Measurements from ENCODE around the gene MYD88. TPM values are rescaled to one million over a fixed set of nuclear protein-coding genes. Genes with fewer than 3 reads are reported as not detected.

The MYD88 gene
- total and polyA plus RNA-seq, 9 of the 15 experiments (the other 6 are each of a cell fraction or from before 2014, with no cell fraction given): 3.2 to 47.3 (median 27.6) TPM

DNA sequence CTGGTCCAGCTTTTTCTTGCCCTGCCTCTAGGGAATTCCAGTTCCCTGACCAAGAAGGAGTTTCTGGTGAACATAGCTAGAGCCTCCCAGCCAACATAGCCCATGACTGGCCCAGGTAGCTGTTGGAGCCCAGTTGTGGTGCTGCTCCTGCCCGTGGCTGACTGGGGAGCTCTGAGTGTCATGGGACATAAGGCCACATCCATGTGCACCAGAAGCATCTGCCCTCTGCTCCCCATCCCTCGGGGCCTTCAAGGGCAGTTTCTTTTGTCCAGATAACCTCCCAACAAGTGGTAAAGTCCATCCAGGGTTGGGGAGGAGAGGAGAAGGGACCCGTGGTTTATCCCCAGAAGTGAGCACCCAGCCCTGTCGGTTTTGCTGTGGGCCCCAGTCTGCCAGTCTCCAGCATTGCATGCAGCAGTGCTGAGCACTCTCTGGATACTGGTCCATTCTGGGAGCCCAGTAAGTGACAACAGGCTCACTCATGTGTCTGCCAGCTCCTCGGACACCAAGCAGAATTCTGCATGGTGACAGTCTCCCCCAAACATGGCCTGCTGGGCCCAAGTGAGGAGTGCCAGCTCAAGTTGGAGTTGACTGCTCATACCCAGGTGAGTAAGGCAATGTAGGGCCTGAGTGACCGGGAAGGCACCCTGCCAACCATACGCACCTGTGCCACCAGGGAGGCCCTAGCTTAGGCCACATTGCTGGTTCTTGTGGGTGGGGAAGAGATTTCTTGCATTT lies 30.4 kb upstream of the MYD88 start (continued):
- TF ChIP-seq, protein P1, sequence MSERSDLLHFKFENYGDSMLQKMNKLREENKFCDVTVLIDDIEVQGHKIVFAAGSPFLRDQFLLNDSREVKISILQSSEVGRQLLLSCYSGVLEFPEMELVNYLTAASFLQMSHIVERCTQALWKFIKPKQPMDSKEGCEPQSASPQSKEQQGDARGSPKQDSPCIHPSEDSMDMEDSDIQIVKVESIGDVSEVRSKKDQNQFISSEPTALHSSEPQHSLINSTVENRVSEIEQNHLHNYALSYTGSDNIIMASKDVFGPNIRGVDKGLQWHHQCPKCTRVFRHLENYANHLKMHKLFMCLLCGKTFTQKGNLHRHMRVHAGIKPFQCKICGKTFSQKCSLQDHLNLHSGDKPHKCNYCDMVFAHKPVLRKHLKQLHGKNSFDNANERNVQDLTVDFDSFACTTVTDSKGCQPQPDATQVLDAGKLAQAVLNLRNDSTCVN (CRISPR knock-in tag; IDR thresholded peaks at IDR 0.05): no peak
- TF ChIP-seq DACH1 (IDR thresholded peaks at IDR 0.05; ENCODE audit: partially characterized antibody) (no peak), CBFA2T2 (conservative IDR thresholded peaks at IDR 0.05) (no peak), MXI1 (IDR thresholded peaks at IDR 0.05; ENCODE audit: low read depth, low read length) (no peak)

DNA sequence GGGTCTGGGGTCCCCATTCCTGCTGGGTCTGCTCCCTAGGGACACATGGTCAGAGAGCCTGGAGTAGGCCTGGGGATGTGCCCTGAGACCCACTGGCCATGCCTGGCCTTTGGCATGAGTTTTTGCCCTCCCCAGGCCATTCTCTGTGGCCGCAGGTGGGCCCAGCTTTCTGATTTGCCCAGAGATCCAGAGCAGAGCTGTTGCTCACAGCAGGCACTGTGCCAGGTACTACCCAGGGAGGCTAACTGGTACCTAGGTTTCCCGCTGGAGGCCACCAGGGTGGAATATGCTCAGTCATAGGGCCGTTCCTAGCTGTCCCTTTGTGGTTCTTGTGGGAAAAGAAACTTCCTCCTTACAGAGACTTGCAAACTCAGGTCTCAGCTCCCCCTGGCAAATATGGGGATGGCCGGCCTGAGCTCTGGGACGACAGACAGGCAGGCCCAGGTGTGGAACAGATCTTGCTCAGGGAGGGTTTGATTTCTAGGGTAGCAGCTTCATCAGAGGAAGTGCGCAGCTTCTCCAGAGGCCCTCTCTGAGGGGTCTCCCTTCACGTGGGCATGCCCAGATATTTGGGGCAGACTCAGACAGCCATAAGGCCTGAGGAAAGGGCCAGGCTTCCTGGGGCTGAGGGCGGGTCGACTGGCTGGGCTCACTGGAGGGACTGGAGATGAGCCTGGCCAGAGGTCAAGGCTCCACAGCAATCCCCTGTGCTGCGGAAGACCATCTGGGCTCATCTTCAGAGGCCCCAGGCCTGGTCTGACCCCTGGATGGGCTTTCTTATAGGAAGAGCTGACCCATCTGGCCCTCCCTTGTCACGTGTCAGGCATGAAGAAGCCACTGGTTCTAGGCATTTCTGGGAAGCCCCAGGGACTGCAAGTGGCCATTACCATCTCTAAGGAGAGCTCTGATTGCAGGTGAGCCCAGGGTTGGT lies 29.5 kb upstream of the MYD88 start:
- Histone ChIP-seq H3K9ac (ENCODE audit: insufficient read depth in 1 of 2, low read depth in 2 of 2, low read length in 2 of 2) (no peak overlapping the region), H3K27ac (ENCODE audit: extremely low read depth, low read depth, low read length) (no peak overlapping the region), H3K9me3 (replicated peaks; ENCODE audit: control insufficient read depth, insufficient read depth, low read depth, low read length) (no peaks in the 10 kb centered on the region), H3K9me1 (ENCODE audit: control insufficient read depth, insufficient read depth, low read length) (no peaks in the 10 kb centered on the region), H3K4me1 (replicated peaks in 1 of 2; ENCODE audit: control insufficient read depth in 2 of 2, insufficient read depth in 2 of 2, low read length in 2 of 2) (peaks cover 0 to 10% of the 10 kb centered on the region in 2 experiments; a peak in 2 of 5 replicates), H3K4me3 (no peak overlapping the region), H2AFZ (ENCODE audit: low read depth, low read length) (no peak overlapping the region), H4K20me1 (replicated peaks; ENCODE audit: control insufficient read depth, insufficient read depth, low read length) (peaks cover 8% of the 10 kb centered on the region; the same call in 1 of the 2 replicates), H3K4me2 (ENCODE audit: insufficient read depth, low read length) (no peak overlapping the region), H3K27me3 (ENCODE audit: control insufficient read depth in 2 of 2, insufficient read depth in 2 of 2, low read length in 2 of 2) (peaks cover 11 to 42% of the 10 kb centered on the region in 2 experiments; a peak in 4 of 5 replicates), H3K79me2 (ENCODE audit: control insufficient read depth, insufficient read depth, low read length) (no peaks in the 10 kb centered on the region), H3K36me3 (ENCODE audit: control insufficient read depth, insufficient read depth, low read length) (no peaks in the 10 kb centered on the region)
- in situ Hi-C loops (cut with MboI) (no loop called here), intact Hi-C loops (cut with micrococcal nuclease) (no loop called here)
- ChIA-PET POLR2A (interaction anchor here (0.8 to 2.3 kb wide), 5 partner anchors 8 to 28 kb away, joined by 3 to 8 read pairs (median 3); partner anchors contain the start of gene ACAA1), CTCF (ENCODE audit: low intra/inter-chr PET ratio) (no interaction called here)
- no peak for FAIRE-seq
- TF ChIP-seq HNRNPLL (IDR thresholded peaks at IDR 0.05; ENCODE audit: low read depth, low read length, poor library complexity, severe bottlenecking) (no peak), NFIC (IDR thresholded peaks at IDR 0.05) (peak; percentile 15; the same call in 1 of the 2 replicates), ZSCAN29 (IDR thresholded peaks at IDR 0.05) (no peak), TEAD2 (tag; IDR thresholded peaks at IDR 0.05) (no peak), ELF2 (CRISPR knock-in tag; IDR thresholded peaks at IDR 0.05) (0 out of 2 replicates have a peak, but pooled peaks have one; percentile 10), NFE2 (IDR thresholded peaks at IDR 0.05; ENCODE audit: low read depth) (peak; percentile 55), KDM1A (IDR thresholded peaks at IDR 0.05) (no peak), RHOXF2B (CRISPR knock-in tag; conservative IDR thresholded peaks at IDR 0.05) (no peak)
- TF ChIP-seq, protein P2, sequence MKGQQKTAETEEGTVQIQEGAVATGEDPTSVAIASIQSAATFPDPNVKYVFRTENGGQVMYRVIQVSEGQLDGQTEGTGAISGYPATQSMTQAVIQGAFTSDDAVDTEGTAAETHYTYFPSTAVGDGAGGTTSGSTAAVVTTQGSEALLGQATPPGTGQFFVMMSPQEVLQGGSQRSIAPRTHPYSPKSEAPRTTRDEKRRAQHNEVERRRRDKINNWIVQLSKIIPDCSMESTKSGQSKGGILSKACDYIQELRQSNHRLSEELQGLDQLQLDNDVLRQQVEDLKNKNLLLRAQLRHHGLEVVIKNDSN (CRISPR knock-in tag; IDR thresholded peaks at IDR 0.05): peak; percentile 19; the same call in 1 of the 2 replicates
- TF ChIP-seq, protein P3, sequence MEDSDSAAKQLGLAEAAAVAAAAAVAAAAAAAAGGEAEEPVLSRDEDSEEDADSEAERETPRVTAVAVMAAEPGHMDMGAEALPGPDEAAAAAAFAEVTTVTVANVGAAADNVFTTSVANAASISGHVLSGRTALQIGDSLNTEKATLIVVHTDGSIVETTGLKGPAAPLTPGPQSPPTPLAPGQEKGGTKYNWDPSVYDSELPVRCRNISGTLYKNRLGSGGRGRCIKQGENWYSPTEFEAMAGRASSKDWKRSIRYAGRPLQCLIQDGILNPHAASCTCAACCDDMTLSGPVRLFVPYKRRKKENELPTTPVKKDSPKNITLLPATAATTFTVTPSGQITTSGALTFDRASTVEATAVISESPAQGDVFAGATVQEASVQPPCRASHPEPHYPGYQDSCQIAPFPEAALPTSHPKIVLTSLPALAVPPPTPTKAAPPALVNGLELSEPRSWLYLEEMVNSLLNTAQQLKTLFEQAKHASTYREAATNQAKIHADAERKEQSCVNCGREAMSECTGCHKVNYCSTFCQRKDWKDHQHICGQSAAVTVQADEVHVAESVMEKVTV (CRISPR knock-in tag; IDR thresholded peaks at IDR 0.05): 0 out of 2 replicates have a peak, but pooled peaks have one; percentile 18
- 14% methylated on average over 11 of the region's 11 CpGs for WGBS (ENCODE audit: insufficient coverage, low coverage, missing lambda C conversion rate)
- ATAC-seq: no peak; the same call in 2 of the 3 replicates
- no peak for DNase-seq (ENCODE audit: extremely low read depth in 1 of 4, low spot score in 3 of 4)
- no TSS peak for BruUV-seq (replicated peaks)
